ENCODE data around the gene LEPROT.
"Not testable (repeated sequence)": the region's sequence is repeated elsewhere in the genome, so short reads cannot be mapped to it uniquely, and the experiment has no call there.

The LEPROT gene

GRCh38 chr1:65378247-65378946 lies 42.1 kb upstream of the LEPROT start:
- Histone ChIP-seq H2AFZ (no peak overlapping the region), H3K9me3 (ENCODE audit: control insufficient read depth, low read length) (no peaks in the 10 kb centered on the region), H3K27ac (no peak overlapping the region), H3K79me2 (no peaks in the 10 kb centered on the region), H3K4me2 (ENCODE audit: low read length) (no peak overlapping the region), H3K36me3 (ENCODE audit: control insufficient read depth, insufficient read depth, low read length) (no peaks in the 10 kb centered on the region), H3K4me1 (no peaks in the 10 kb centered on the region), H3K4me3 (ENCODE audit: low read depth, low read length) (no peak overlapping the region), H3K9ac (no peak overlapping the region), H3K27me3 (ENCODE audit: control insufficient read depth, insufficient read depth, low read length) (no peaks in the 10 kb centered on the region)
- TF ChIP-seq CTCF (IDR thresholded peaks at IDR 0.05), result no peak

- not testable (repeated sequence) for H3K36me3 ChIP-seq (ENCODE audit: control insufficient read depth, insufficient read depth, low read length); H3K4me1 ChIP-seq; H3K79me2 ChIP-seq
Observed at GRCh38 chr1:65384426-65384825, 36.0 kb upstream of the LEPROT start.

GRCh38 chr1:65386439-65386838 lies 34.0 kb upstream of the LEPROT start:
- Histone ChIP-seq H3K4me1 (no peaks in the 10 kb centered on the region), H3K4me3 (ENCODE audit: low read depth, low read length) (no peak overlapping the region), H3K9me3 (ENCODE audit: control insufficient read depth, low read length) (no peaks in the 10 kb centered on the region), H3K9ac (no peak overlapping the region), H3K79me2 (no peaks in the 10 kb centered on the region), H3K4me2 (ENCODE audit: low read length) (no peak overlapping the region), H2AFZ (no peak overlapping the region), H3K27me3 (ENCODE audit: control insufficient read depth, insufficient read depth, low read length) (no peaks in the 10 kb centered on the region), H3K36me3 (ENCODE audit: control insufficient read depth, insufficient read depth, low read length) (no peaks in the 10 kb centered on the region), H3K27ac (no peak overlapping the region)
- TF ChIP-seq CTCF (IDR thresholded peaks at IDR 0.05), result no peak

More at GRCh38 chr1:65384426-65384825, 36.0 kb upstream of the LEPROT start:
- H3K27ac ChIP-seq; H3K4me2 ChIP-seq (ENCODE audit: low read length); H3K9ac ChIP-seq; H3K4me3 ChIP-seq (ENCODE audit: low read depth, low read length); H2AFZ ChIP-seq; H3K9me3 ChIP-seq (ENCODE audit: control insufficient read depth, low read length); H3K27me3 ChIP-seq (ENCODE audit: control insufficient read depth, insufficient read depth, low read length): not testable (repeated sequence)

DNA sequence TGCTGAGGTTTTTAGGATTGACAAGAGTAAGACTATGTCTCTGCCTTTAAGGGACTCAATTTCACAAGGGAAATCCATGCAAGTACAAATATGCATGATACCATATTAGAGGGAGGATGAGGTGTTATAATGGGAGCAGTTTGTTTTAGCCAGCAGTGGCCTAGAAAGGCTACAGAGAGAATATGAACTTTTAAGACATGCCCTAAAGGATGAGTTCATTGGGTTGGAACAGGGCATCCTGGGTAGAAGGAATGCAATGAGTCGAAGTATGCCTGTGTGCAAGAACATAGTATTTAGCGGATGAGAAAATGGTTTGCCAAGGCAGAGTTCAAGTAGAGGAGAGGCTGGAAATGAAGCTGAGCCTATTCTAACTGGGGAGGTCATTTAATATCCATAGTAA lies 32.6 kb upstream of the LEPROT start:
- Histone ChIP-seq H3K9ac (no peak overlapping the region), H2AFZ (no peak overlapping the region), H3K4me1 (no peaks in the 10 kb centered on the region), H3K27me3 (ENCODE audit: control insufficient read depth, insufficient read depth, low read length) (no peaks in the 10 kb centered on the region), H3K79me2 (no peaks in the 10 kb centered on the region), H3K9me3 (ENCODE audit: control insufficient read depth, low read length) (no peaks in the 10 kb centered on the region), H3K4me3 (ENCODE audit: low read depth, low read length) (no peak overlapping the region), H3K36me3 (ENCODE audit: control insufficient read depth, insufficient read depth, low read length) (no peaks in the 10 kb centered on the region), H3K27ac (no peak overlapping the region), H3K4me2 (ENCODE audit: low read length) (no peak overlapping the region)
- no peak for TF ChIP-seq CTCF (IDR thresholded peaks at IDR 0.05)

GRCh38 chr1:65388908-65389695 lies 31.4 kb upstream of the LEPROT start:
- Histone ChIP-seq H3K27me3 (ENCODE audit: control insufficient read depth, insufficient read depth, low read length) (no peaks in the 10 kb centered on the region), H3K4me1 (no peaks in the 10 kb centered on the region), H3K27ac (no peak overlapping the region), H3K4me2 (ENCODE audit: low read length) (no peak overlapping the region), H3K9ac (no peak overlapping the region), H3K4me3 (ENCODE audit: low read depth, low read length) (no peak overlapping the region), H3K36me3 (ENCODE audit: control insufficient read depth, insufficient read depth, low read length) (no peaks in the 10 kb centered on the region), H3K79me2 (no peaks in the 10 kb centered on the region), H3K9me3 (ENCODE audit: control insufficient read depth, low read length) (no peaks in the 10 kb centered on the region), H2AFZ (no peak overlapping the region)
- TF ChIP-seq CTCF (IDR thresholded peaks at IDR 0.05), result no peak
